Measurements from ENCODE around the gene DOCK3. TPM values are rescaled to one million over a fixed set of nuclear protein-coding genes. Genes with fewer than 3 reads are reported as not detected.

The DOCK3 gene
- total and polyA plus RNA-seq, 10 of the 15 experiments (the other 5 are each of a cell fraction or from before 2014, with no cell fraction given) = 0.02 to 0.52 (median 0.04) TPM; not detected in 5

DNA sequence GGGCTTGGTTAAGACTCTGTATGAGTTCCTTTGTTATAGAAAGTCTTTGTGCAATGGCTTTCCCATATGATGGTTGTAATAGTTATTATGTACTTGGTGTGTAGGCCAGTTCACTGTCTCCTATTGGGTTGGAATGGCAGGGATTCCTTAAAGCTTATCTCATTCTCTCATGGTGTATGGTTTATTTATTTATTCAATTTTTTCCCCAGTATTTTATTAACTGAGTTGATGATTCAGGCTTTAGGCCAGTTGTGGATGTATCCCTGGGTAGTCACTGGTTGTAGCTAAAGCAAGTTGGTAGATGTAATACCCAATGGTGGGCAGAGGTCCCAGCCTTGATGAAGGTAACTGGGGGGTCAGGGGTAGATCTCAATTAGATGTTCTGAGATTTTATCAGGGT, 349.4 kb downstream of the DOCK3 start:
- Histone ChIP-seq H3K4me3 (no peak overlapping the region), H4K20me1 (ENCODE audit: control insufficient read depth, insufficient read depth) (no peaks in the 10 kb centered on the region), H3K36me3 (ENCODE audit: control insufficient read depth in 2 of 2, insufficient read depth in 2 of 2, low read length in 1 of 2) (no peaks in the 10 kb centered on the region), H3K79me2 (ENCODE audit: control insufficient read depth, insufficient read depth, low read length) (no peaks in the 10 kb centered on the region), H3K4me1 (ENCODE audit: control insufficient read depth, insufficient read depth, low read length) (no peaks in the 10 kb centered on the region), H3K9ac (ENCODE audit: control insufficient read depth, insufficient read depth, low read length) (no peak overlapping the region), H3K9me3 (replicated peaks; ENCODE audit: control insufficient read depth, insufficient read depth, low read length) (no peaks in the 10 kb centered on the region), H2AFZ (ENCODE audit: control insufficient read depth, low read depth, low read length) (no peak overlapping the region), H3K27ac (ENCODE audit: control insufficient read depth, insufficient read depth) (no peak overlapping the region), H3K4me2 (ENCODE audit: control insufficient read depth, insufficient read depth) (no peak overlapping the region), H3K27me3 (replicated peaks in 1 of 2; ENCODE audit: control insufficient read depth in 2 of 2, insufficient read depth in 2 of 2, low read length in 1 of 2) (no peaks in the 10 kb centered on the region)
- BruUV-seq (replicated peaks) = no TSS peak
- ChIA-PET SMC1A (ENCODE audit: uncharacterized antibody, unreplicated experiment) (interaction anchor here (1.0 to 1.1 kb wide), 2 partner anchors 9 to 22 kb away, joined by 3 read pairs; no protein-coding TSS in a partner anchor), CTCF (interaction anchor here (0.7 kb wide), 1 partner anchor 602 kb away, joined by 3 read pairs; no protein-coding TSS in a partner anchor), POLR2A (no interaction called here), RAD21 (ENCODE audit: unreplicated experiment) (no interaction called here)
- no peak for FAIRE-seq
- TF ChIP-seq ZNF384 (IDR thresholded peaks at IDR 0.05; ENCODE audit: borderline replicate concordance, low read depth, low read length) = no peak
- no peak for TF ChIP-seq SP1 (IDR thresholded peaks at IDR 0.05; ENCODE audit: low read depth, low read length)
- TF ChIP-seq TCF12 (IDR thresholded peaks at IDR 0.05; ENCODE audit: low read depth, low read length) = no peak
- TF ChIP-seq HDAC6 (IDR thresholded peaks at IDR 0.05; ENCODE audit: unreplicated experiment) = no peak
- no peak for TF ChIP-seq POLR2AphosphoS5 (IDR thresholded peaks at IDR 0.05; ENCODE audit: low read length)
- TF ChIP-seq, protein P1, sequence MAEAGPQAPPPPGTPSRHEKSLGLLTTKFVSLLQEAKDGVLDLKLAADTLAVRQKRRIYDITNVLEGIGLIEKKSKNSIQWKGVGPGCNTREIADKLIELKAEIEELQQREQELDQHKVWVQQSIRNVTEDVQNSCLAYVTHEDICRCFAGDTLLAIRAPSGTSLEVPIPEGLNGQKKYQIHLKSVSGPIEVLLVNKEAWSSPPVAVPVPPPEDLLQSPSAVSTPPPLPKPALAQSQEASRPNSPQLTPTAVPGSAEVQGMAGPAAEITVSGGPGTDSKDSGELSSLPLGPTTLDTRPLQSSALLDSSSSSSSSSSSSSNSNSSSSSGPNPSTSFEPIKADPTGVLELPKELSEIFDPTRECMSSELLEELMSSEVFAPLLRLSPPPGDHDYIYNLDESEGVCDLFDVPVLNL (IDR thresholded peaks at IDR 0.05; ENCODE audit: low read depth, low read length) = no peak
- TF ChIP-seq, protein P2, sequence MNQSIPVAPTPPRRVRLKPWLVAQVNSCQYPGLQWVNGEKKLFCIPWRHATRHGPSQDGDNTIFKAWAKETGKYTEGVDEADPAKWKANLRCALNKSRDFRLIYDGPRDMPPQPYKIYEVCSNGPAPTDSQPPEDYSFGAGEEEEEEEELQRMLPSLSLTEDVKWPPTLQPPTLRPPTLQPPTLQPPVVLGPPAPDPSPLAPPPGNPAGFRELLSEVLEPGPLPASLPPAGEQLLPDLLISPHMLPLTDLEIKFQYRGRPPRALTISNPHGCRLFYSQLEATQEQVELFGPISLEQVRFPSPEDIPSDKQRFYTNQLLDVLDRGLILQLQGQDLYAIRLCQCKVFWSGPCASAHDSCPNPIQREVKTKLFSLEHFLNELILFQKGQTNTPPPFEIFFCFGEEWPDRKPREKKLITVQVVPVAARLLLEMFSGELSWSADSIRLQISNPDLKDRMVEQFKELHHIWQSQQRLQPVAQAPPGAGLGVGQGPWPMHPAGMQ (IDR thresholded peaks at IDR 0.05; ENCODE audit: borderline replicate concordance) = no peak
- TF ChIP-seq, protein P3, sequence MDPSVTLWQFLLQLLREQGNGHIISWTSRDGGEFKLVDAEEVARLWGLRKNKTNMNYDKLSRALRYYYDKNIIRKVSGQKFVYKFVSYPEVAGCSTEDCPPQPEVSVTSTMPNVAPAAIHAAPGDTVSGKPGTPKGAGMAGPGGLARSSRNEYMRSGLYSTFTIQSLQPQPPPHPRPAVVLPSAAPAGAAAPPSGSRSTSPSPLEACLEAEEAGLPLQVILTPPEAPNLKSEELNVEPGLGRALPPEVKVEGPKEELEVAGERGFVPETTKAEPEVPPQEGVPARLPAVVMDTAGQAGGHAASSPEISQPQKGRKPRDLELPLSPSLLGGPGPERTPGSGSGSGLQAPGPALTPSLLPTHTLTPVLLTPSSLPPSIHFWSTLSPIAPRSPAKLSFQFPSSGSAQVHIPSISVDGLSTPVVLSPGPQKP (IDR thresholded peaks at IDR 0.05; ENCODE audit: low read depth, low read length) = no peak
- TF ChIP-seq, protein P4, sequence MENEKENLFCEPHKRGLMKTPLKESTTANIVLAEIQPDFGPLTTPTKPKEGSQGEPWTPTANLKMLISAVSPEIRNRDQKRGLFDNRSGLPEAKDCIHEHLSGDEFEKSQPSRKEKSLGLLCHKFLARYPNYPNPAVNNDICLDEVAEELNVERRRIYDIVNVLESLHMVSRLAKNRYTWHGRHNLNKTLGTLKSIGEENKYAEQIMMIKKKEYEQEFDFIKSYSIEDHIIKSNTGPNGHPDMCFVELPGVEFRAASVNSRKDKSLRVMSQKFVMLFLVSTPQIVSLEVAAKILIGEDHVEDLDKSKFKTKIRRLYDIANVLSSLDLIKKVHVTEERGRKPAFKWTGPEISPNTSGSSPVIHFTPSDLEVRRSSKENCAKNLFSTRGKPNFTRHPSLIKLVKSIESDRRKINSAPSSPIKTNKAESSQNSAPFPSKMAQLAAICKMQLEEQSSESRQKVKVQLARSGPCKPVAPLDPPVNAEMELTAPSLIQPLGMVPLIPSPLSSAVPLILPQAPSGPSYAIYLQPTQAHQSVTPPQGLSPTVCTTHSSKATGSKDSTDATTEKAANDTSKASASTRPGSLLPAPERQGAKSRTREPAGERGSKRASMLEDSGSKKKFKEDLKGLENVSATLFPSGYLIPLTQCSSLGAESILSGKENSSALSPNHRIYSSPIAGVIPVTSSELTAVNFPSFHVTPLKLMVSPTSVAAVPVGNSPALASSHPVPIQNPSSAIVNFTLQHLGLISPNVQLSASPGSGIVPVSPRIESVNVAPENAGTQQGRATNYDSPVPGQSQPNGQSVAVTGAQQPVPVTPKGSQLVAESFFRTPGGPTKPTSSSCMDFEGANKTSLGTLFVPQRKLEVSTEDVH (IDR thresholded peaks at IDR 0.05; ENCODE audit: low read depth, partially characterized antibody) = no peak
- TF ChIP-seq, protein P5, sequence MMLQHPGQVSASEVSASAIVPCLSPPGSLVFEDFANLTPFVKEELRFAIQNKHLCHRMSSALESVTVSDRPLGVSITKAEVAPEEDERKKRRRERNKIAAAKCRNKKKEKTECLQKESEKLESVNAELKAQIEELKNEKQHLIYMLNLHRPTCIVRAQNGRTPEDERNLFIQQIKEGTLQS (IDR thresholded peaks at IDR 0.05; ENCODE audit: borderline replicate concordance, extremely low read depth, low read depth, low read length) = no peak
- TF ChIP-seq, protein P6, sequence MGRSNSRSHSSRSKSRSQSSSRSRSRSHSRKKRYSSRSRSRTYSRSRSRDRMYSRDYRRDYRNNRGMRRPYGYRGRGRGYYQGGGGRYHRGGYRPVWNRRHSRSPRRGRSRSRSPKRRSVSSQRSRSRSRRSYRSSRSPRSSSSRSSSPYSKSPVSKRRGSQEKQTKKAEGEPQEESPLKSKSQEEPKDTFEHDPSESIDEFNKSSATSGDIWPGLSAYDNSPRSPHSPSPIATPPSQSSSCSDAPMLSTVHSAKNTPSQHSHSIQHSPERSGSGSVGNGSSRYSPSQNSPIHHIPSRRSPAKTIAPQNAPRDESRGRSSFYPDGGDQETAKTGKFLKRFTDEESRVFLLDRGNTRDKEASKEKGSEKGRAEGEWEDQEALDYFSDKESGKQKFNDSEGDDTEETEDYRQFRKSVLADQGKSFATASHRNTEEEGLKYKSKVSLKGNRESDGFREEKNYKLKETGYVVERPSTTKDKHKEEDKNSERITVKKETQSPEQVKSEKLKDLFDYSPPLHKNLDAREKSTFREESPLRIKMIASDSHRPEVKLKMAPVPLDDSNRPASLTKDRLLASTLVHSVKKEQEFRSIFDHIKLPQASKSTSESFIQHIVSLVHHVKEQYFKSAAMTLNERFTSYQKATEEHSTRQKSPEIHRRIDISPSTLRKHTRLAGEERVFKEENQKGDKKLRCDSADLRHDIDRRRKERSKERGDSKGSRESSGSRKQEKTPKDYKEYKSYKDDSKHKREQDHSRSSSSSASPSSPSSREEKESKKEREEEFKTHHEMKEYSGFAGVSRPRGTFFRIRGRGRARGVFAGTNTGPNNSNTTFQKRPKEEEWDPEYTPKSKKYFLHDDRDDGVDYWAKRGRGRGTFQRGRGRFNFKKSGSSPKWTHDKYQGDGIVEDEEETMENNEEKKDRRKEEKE (IDR thresholded peaks at IDR 0.05) = no peak
- TF ChIP-seq DPF2 (IDR thresholded peaks at IDR 0.05) = no peak
- in situ Hi-C loops (cut with MboI) = no loop called here
- intact Hi-C loops (cut with micrococcal nuclease; ENCODE audit: unreplicated experiment) = no loop called here
- no peak for DNase-seq (ENCODE audit: low read depth, low spot score)
- ATAC-seq = no peak
